ENCODE measurements around the gene PDE1C.

GRCh38 chr7:31816810-31817209, 253.4 kb downstream of the PDE1C start:
- TF ChIP-seq, protein P1, sequence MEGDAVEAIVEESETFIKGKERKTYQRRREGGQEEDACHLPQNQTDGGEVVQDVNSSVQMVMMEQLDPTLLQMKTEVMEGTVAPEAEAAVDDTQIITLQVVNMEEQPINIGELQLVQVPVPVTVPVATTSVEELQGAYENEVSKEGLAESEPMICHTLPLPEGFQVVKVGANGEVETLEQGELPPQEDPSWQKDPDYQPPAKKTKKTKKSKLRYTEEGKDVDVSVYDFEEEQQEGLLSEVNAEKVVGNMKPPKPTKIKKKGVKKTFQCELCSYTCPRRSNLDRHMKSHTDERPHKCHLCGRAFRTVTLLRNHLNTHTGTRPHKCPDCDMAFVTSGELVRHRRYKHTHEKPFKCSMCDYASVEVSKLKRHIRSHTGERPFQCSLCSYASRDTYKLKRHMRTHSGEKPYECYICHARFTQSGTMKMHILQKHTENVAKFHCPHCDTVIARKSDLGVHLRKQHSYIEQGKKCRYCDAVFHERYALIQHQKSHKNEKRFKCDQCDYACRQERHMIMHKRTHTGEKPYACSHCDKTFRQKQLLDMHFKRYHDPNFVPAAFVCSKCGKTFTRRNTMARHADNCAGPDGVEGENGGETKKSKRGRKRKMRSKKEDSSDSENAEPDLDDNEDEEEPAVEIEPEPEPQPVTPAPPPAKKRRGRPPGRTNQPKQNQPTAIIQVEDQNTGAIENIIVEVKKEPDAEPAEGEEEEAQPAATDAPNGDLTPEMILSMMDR (IDR thresholded peaks at IDR 0.05; ENCODE audit: low read depth, low read length) = no peak
- no peak for TF ChIP-seq POLR2A (IDR thresholded peaks at IDR 0.05; ENCODE audit: extremely low read depth, insufficient read length)
- TF ChIP-seq, protein P2, sequence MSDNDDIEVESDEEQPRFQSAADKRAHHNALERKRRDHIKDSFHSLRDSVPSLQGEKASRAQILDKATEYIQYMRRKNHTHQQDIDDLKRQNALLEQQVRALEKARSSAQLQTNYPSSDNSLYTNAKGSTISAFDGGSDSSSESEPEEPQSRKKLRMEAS (IDR thresholded peaks at IDR 0.05; ENCODE audit: low read depth, low read length) = no peak

All from NB4 (cell line).